MV-4-11 (cell line): ENCODE data around the gene PCDHA13.
"Not testable (repeated sequence)": the region's sequence is repeated elsewhere in the genome, so short reads cannot be mapped to it uniquely, and the experiment has no call there.

Source experiments
- DNase-seq: peaks from one replicate; lab custom pipeline; 2025; lab: John Stamatoyannopoulos, UW

The PCDHA13 gene

GRCh38 chr5:140881889-140882590 is at the start of gene PCDHA13:
TSS of gene PCDHA13 (plus strand) at chr5:140882124. CDS start at chr5:140882269, 145 bp downstream.
- DNase-seq = no peak

DNA sequence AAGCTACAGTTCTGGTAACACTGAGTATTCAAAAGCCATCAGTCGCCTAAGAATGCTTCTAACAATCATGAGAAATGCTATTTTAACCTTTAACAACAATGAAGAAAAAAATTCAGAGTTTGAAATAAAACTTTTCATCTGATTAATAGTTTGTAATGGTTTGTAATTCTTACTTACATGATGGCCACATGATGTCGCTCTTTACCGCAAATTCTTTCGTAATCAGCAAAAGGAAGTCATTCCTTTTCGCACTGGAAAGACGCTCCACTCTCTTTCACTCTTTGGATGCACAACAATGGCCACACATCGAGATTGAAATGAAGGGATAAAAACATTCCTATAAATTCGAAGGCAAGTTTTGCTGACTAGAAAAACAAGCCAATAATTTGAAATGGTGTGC is 47.9 kb upstream of the PCDHA13 start, which contains the start of gene PCDHA7:
TSS of gene PCDHA7 (plus strand) at position 277 of the 400 bp plus-strand sequence. CDS start at position 392, 115 bp downstream.
- peak; percentile 15 for DNase-seq

DNA sequence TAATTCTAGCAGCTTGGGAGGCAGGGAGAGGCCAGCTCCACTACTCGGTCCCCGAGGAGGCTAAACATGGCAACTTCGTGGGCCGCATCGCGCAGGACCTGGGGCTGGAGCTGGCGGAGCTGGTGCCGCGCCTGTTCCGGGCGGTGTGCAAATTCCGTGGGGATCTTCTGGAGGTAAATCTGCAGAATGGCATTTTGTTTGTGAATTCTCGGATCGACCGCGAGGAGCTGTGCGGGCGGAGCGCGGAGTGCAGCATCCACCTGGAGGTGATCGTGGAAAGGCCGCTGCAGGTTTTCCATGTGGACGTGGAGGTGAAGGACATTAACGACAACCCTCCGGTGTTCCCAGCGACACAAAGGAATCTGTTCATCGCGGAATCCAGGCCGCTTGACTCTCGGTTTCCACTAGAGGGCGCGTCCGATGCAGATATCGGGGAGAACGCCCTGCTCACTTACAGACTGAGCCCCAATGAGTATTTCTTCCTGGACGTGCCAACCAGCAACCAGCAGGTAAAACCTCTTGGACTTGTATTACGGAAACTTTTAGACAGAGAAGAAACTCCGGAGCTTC is 47.4 kb upstream of the PCDHA13 start:
- DNase-seq = not testable (repeated sequence)

GRCh38 chr5:140835622-140836510 is 46.1 kb upstream of the PCDHA13 start:
- no peak for DNase-seq

GRCh38 chr5:140840978-140841962 is 40.7 kb upstream of the PCDHA13 start, which contains the start of gene PCDHA8:
TSS of gene PCDHA8 (plus strand) at chr5:140841187. CDS start at chr5:140841322, 135 bp downstream.
- peak; percentile 34 for DNase-seq

GRCh38 chr5:140842798-140843733 is 38.9 kb upstream of the PCDHA13 start:
- no peak for DNase-seq

DNA sequence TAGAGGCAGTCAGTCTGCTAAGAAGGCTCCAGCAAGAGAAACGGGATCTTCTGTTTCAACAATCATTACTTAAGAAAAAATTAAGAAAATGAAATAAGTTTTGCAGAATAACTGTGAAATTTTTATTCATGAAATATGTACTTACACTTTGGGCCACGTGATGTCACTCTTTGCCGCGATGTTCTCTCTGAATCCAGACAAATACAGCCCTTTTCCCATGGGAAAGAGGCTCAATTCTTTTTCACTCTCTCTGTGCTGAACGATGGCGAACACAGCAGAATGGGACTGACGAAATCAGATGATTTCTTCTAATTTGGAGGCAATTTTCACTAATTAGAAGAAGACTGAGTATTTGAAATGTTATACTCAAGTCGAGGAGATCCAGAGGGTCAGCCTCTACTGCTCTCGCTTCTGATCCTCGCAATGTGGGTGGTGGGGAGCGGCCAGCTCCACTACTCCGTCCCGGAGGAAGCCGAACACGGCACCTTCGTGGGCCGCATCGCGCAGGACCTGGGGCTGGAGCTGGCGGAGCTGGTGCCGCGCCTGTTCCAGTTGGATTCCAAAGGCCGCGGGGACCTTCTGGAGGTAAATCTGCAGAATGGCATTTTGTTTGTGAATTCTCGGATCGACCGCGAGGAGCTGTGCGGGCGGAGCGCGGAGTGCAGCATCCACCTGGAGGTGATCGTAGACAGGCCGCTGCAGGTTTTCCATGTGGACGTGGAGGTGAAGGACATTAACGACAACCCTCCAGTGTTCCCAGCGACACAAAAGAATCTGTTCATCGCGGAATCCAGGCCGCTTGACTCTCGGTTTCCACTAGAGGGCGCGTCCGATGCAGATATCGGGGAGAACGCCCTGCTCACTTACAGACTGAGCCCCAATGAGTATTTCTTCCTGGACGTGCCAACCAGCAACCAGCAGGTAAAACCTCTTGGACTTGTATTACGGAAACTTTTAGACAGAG is 33.5 kb upstream of the PCDHA13 start, which contains the start of gene PCDHA9:
TSS of gene PCDHA9 (plus strand) at position 244 of the 964 bp plus-strand sequence. CDS start at position 358, 114 bp downstream.
- not testable (repeated sequence) for DNase-seq

DNA sequence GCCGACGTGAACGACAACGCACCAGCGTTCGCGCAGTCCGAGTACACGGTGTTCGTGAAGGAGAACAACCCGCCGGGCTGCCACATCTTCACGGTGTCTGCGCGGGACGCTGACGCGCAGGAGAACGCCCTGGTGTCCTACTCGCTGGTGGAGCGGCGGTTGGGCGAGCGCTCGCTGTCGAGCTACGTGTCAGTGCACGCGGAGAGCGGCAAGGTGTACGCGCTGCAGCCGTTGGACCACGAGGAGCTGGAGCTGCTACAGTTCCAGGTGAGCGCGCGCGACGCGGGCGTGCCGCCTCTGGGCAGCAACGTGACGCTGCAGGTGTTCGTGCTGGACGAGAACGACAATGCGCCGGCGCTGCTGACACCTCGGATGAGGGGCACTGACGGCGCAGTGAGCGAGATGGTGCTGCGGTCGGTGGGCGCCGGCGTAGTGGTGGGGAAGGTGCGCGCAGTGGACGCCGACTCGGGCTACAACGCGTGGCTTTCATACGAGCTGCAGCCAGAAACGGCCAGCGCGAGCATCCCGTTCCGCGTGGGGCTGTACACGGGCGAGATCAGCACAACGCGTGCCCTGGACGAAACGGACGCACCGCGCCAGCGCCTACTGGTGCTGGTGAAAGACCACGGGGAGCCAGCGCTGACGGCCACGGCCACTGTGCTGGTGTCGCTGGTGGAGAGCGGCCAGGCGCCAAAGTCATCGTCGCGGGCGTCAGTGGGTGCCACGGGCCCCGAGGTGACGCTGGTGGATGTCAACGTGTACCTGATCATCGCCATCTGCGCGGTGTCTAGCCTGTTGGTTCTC is 31.9 kb upstream of the PCDHA13 start:
- DNase-seq = not testable (repeated sequence)

DNA sequence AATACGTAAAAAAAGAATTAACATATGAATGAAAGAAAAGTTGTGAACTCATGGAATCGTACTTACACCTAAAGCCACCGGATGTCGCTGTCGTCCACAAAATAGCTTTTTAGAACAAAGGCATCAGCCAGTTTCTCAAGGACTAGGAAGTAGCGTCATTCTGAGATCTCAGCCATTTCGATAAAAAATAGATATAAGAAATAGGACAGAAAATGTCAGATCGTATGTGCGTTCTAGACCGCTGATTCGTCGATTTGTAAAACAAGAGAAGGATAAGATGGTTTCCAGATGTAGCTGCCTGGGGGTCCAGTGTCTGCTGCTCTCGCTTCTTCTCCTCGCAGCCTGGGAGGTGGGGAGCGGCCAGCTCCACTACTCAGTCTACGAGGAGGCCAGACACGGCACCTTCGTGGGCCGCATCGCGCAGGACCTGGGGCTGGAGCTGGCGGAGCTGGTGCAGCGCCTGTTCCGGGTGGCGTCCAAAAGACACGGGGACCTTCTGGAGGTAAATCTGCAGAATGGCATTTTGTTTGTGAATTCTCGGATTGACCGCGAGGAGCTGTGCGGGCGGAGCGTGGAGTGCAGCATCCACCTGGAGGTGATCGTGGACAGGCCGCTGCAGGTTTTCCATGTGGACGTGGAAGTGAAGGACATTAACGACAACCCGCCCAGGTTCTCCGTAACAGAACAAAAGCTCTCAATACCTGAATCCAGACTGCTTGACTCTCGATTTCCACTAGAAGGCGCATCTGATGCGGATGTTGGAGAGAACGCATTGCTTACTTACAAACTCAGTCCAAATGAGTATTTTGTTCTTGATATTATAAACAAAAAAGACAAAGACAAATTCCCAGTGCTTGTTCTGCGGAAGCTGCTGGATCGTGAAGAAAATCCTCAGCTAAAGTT is 25.9 kb upstream of the PCDHA13 start, which contains the start of gene PCDHA10:
TSS of gene PCDHA10 (plus strand) at position 126 of the 903 bp plus-strand sequence. CDS start at position 278, 152 bp downstream.
- DNase-seq = no peak

DNA sequence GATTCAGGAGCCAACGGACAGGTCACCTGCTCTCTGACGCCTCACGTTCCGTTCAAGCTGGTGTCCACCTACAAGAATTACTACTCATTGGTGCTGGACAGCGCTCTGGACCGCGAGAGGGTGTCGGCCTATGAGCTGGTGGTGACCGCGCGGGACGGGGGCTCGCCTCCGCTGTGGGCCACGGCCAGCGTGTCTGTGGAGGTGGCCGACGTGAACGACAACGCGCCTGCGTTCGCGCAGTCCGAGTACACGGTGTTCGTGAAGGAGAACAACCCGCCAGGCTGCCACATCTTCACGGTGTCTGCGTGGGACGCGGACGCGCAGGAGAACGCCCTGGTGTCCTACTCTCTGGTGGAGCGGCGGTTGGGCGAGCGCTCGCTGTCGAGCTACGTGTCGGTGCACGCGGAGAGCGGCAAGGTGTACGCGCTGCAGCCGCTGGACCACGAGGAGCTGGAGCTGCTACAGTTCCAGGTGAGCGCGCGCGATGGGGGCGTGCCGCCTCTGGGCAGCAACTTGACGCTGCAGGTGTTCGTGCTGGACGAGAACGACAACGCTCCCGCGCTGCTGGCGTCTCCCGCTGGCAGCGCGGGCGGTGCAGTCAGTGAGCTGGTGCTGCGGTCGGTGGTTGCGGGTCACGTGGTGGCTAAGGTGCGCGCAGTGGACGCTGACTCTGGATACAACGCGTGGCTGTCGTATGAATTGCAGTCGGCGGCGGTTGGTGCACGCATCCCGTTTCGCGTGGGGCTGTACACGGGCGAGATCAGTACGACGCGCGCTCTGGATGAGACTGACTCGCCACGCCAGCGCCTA is 24.5 kb upstream of the PCDHA13 start:
- DNase-seq = no peak

DNA sequence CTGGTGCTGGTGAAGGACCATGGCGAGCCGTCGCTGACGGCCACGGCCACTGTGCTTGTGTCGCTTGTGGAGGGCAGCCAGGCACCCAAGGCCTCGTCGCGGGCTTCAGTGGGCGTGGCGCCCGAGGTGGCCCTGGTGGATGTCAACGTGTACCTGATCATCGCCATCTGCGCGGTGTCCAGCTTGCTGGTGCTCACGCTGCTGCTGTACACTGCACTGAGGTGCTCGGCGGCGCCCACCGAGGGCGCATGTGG is 24.0 kb upstream of the PCDHA13 start:
- no peak for DNase-seq

- no peak for DNase-seq
Measured at GRCh38 chr5:140862441-140863295, 19.3 kb upstream of the PCDHA13 start.

DNA sequence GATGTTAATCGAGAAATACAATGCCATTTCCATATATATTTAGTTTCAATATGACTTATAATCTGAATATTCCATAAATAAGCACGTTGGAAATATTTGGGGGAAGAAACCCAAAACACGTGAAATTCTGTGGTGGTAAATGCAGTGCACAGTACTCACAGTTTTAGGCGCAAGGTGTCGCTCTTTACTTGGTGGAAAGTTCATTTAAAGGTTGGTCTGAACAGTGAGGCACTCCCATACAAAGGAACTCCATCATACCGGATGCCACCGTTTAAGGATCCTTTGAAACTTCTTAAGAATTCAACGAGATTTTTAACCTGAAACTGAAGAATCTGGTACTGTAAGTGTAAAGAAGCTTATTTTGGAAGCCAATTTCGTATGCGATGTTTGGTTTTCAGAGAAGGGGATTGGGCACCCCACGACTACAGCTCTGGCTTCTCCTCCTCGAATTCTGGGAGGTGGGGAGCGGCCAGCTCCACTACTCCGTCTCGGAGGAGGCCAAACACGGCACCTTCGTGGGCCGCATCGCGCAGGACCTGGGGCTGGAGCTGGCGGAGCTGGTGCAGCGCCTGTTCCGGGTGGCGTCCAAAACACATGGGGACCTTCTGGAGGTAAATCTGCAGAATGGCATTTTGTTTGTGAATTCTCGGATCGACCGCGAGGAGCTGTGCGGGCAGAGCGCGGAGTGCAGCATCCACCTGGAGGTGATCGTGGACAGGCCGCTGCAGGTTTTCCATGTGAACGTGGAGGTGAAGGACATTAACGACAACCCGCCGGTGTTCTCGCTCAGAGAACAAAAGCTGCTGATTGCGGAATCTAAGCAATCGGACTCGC is 13.0 kb upstream of the PCDHA13 start, which contains the start of gene PCDHA11:
TSS of gene PCDHA11 (plus strand) at position 237 of the 834 bp plus-strand sequence. CDS start at position 384, 147 bp downstream.
- DNase-seq = no peak

DNA sequence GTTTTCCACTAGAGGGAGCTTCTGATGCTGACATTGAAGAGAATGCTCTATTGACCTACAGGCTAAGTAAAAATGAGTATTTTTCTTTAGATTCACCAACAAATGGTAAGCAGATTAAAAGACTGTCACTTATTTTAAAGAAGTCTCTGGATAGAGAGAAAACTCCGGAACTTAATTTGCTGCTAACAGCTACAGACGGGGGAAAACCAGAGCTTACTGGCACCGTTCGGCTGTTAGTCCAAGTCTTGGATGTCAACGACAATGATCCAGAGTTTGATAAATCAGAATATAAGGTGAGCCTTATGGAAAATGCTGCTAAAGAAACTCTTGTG is 12.4 kb upstream of the PCDHA13 start:
- DNase-seq = no peak
